HCT116 (cell line): ENCODE results near the gene PMEPA1. TPM values are rescaled to one million over a fixed set of nuclear protein-coding genes. Genes with fewer than 3 reads are reported as not detected.

Experiments used
- ATAC-seq: fragments of 200-7000 bp; cut with Tn5 transposase; 2 replicates; pipeline ENCODE4 v1.9.1; 2020; ENCODE audit warnings: mild to moderate bottlenecking, moderate library complexity
- BruUV-seq: library from RNA; stranded (reverse); fragments of 400-500 nt; replicated peaks from 2 replicates; lab custom pipeline; 2021; lab: Mats Ljungman, UMichigan
- CTCF ChIA-PET: fragments of 300-600 bp; sonication (Branson Sonifier 250); formaldehyde crosslinking; loops from one replicate; lab custom pipeline; 2021; ENCODE audit warnings: antibody characterized with exemption; lab: Charles Lee
- POLR2A ChIA-PET: fragments of 300-600, 350-600 bp; sonication (Branson Sonifier 250); formaldehyde crosslinking; loops from one replicate; lab custom pipeline; 2021; ENCODE audit warnings: antibody characterized with exemption; lab: Charles Lee
- RAD21 ChIA-PET, 2 experiments: fragments of 300-600 bp; sonication (Branson Sonifier 250); formaldehyde crosslinking; loops; one replicate each; lab custom pipeline; 2023; ENCODE audit warnings: low total read pairs in 2 of 2; ENCODE audit not compliant: uncharacterized antibody in 2 of 2, unreplicated experiment in 2 of 2, low non-redundant PET in 1 of 2; lab: Charles Lee
- DNase-seq: peaks from one replicate; pipeline ENCODE4 v3.0.0-alpha.2; 2010; ENCODE audit warnings: low read depth, low spot score
- H2AFZ ChIP-seq: fragments of 200-600 bp; shearing (Covaris generic), sonication (generic); 2 replicates; pipeline ENCODE4 v1.6.1; 2017; ENCODE audit warnings: low read depth, mixed run types, mixed read lengths, antibody characterized with exemption, low read length; ENCODE audit not compliant: poor library complexity, severe bottlenecking
- H3K27ac ChIP-seq: 2 replicates; pipeline ENCODE4 v1.5.1; 2012; ENCODE audit warnings: low read depth, low read length
- H3K27me3 ChIP-seq: fragments of 200-600 bp; sonication (generic); 2 replicates; pipeline ENCODE4 v1.6.1; 2016; ENCODE audit warnings: mixed run types, low read length, mixed read lengths; ENCODE audit not compliant: insufficient read depth
- H3K36me3 ChIP-seq, 2 experiments: fragments of 200-500 bp in 1 of 2; fragments of 200-600 bp in 1 of 2; sonication (Bioruptor generic) in 1 of 2; sonication (generic) in 1 of 2; 2 replicates each; pipeline versions ENCODE4 v1.5.1 to v1.6.1; 2014 to 2016; ENCODE audit warnings: low read length in 2 of 2, inconsistent platforms in 1 of 2, mixed read lengths in 1 of 2, mixed run types in 1 of 2; ENCODE audit not compliant: insufficient read depth in 2 of 2, control insufficient read depth in 1 of 2
- H3K4me1 ChIP-seq, 2 experiments: fragments of 200-600 bp in 1 of 2; sonication (generic) in 1 of 2; 2 replicates each; pipeline versions ENCODE4 v1.5.1 to v1.6.1; 2012 to 2017; ENCODE audit warnings: low read length in 2 of 2, inconsistent platforms in 1 of 2, mild to moderate bottlenecking in 1 of 2, mixed read lengths in 1 of 2, mixed run types in 1 of 2, moderate library complexity in 1 of 2; ENCODE audit not compliant: insufficient read depth in 2 of 2, control insufficient read depth in 1 of 2
- H3K4me2 ChIP-seq: fragments of 200-600 bp; sonication (generic); 2 replicates; pipeline ENCODE4 v1.6.1; 2017; ENCODE audit warnings: mixed run types, low read length, mixed read lengths
- H3K4me3 ChIP-seq, 2 experiments: fragments of 200-600 bp in 1 of 2; sonication (generic) in 1 of 2; replicated peaks in 1 of 2; 2 replicates each; pipeline ENCODE4 v1.5.1; 2011 to 2016; ENCODE audit warnings: low read length in 2 of 2, control low read depth in 1 of 2, low read depth in 1 of 2, mild to moderate bottlenecking in 1 of 2, mixed read lengths in 1 of 2, mixed run types in 1 of 2
- H3K79me2 ChIP-seq: fragments of 200-600 bp; sonication (generic); 2 replicates; pipeline ENCODE4 v1.6.1; 2017; ENCODE audit warnings: mild to moderate bottlenecking, mixed run types, low read length, moderate library complexity, mixed read lengths; ENCODE audit not compliant: insufficient read depth
- H3K9ac ChIP-seq: fragments of 200-600 bp; sonication (generic); 2 replicates; pipeline ENCODE4 v1.6.1; 2016; ENCODE audit warnings: low read length, mixed read lengths
- H3K9me2 ChIP-seq: fragments of 200-600 bp; sonication (generic), shearing (Covaris generic); 2 replicates; pipeline ENCODE4 v1.6.1; 2017; ENCODE audit warnings: mixed run types, mild to moderate bottlenecking, moderate library complexity; ENCODE audit not compliant: insufficient read depth
- H3K9me3 ChIP-seq, 2 experiments: fragments of 200-500 bp in 1 of 2; fragments of 200-600 bp in 1 of 2; sonication (Bioruptor generic) in 1 of 2; sonication (generic) in 1 of 2; 2 replicates each; pipeline ENCODE4 v1.6.1; 2014 to 2017; ENCODE audit warnings: low read length in 2 of 2, mixed read lengths in 2 of 2, inconsistent platforms in 1 of 2, low read depth in 1 of 2, mild to moderate bottlenecking in 1 of 2, mixed run types in 1 of 2, moderate library complexity in 1 of 2; ENCODE audit not compliant: control insufficient read depth in 1 of 2, insufficient read depth in 1 of 2
- H4K20me1 ChIP-seq: fragments of 200-600 bp; sonication (generic), shearing (Covaris generic); 2 replicates; pipeline ENCODE4 v1.6.1; 2017; ENCODE audit warnings: mixed run types, mild to moderate bottlenecking, moderate library complexity; ENCODE audit not compliant: insufficient read depth
- CEBPB ChIP-seq: IDR thresholded peaks from 2 replicates; pipeline ENCODE4 v1.6.1; 2012; ENCODE audit warnings: low read depth
- EGR1 ChIP-seq: IDR thresholded peaks from 2 replicates; pipeline ENCODE4 v1.6.1; 2012; ENCODE audit warnings: low read depth
- ELF1 ChIP-seq: IDR thresholded peaks from 2 replicates; pipeline ENCODE4 v1.6.1; 2012; ENCODE audit warnings: low read depth, borderline replicate concordance
- EZH2 ChIP-seq: fragments of 200-600 bp; sonication (generic); IDR thresholded peaks from 2 replicates; pipeline ENCODE4 v1.6.1; 2017; ENCODE audit warnings: antibody characterized with exemption, mixed run types
- EZH2phosphoT487 ChIP-seq: fragments of 200-600 bp; IDR thresholded peaks from 2 replicates; pipeline ENCODE4 v1.6.1; 2018; ENCODE audit warnings: antibody characterized with exemption, borderline replicate concordance
- FOSL1 ChIP-seq: IDR thresholded peaks from 2 replicates; pipeline ENCODE4 v1.6.1; 2012; ENCODE audit warnings: low read depth
- JUND ChIP-seq: IDR thresholded peaks from 2 replicates; pipeline ENCODE4 v1.6.1; 2012
- POLR2AphosphoS5 ChIP-seq: IDR thresholded peaks from 2 replicates; pipeline ENCODE4 v1.6.1; 2011; ENCODE audit warnings: mild to moderate bottlenecking, low read depth, low read length, moderate library complexity
- RAD21 ChIP-seq: IDR thresholded peaks from 2 replicates; pipeline ENCODE4 v1.6.1; 2012; ENCODE audit warnings: low read depth, mild to moderate bottlenecking
- SRF ChIP-seq: IDR thresholded peaks from 2 replicates; pipeline ENCODE4 v1.6.1; 2012; ENCODE audit warnings: low read depth
- TCF7L2 ChIP-seq: IDR thresholded peaks from 2 replicates; pipeline ENCODE4 v1.7.0; 2011; ENCODE audit warnings: borderline replicate concordance, inconsistent platforms; ENCODE audit not compliant: insufficient read depth, insufficient read length; ENCODE audit errors: extremely low read depth
- ZFX ChIP-seq: fragments of 450-650 bp; IDR thresholded peaks from 2 replicates; pipeline ENCODE4 v1.6.1; 2017
- ZNF274 ChIP-seq: fragments of 200-500 bp; sonication (Bioruptor generic); IDR thresholded peaks from 2 replicates; pipeline ENCODE4 v1.6.1; 2014; ENCODE audit warnings: mild to moderate bottlenecking, low read depth, low read length, inconsistent platforms
- intact Hi-C: fragments of 100-400 bp; cut with micrococcal nuclease; formaldehyde crosslinking; loops from 2 replicates; pipeline ENCODE4 v1.10.0; 2022
- total RNA-seq: library from RNA; stranded (reverse); gene quantifications from one replicate; pipeline ENCODE4 v1.2.1, GENCODE V29; 2021; ENCODE audit not compliant: unreplicated experiment
- TF ChIP-seq, protein P1 (sequence below), 3 experiments: fragments of 200-600 bp in 1 of 3; sonication (generic) in 1 of 3; IDR thresholded peaks in 2 of 3; conservative IDR thresholded peaks in 1 of 3; 2 replicates each; pipeline ENCODE4 v1.5.1; 2012 to 2017; ENCODE audit warnings: low read depth in 2 of 3, low read length in 2 of 3, antibody characterized with exemption in 1 of 3, borderline replicate concordance in 1 of 3, control low read depth in 1 of 3, mild to moderate bottlenecking in 1 of 3, mixed read lengths in 1 of 3, mixed run types in 1 of 3, moderate library complexity in 1 of 3; ENCODE audit not compliant: insufficient read depth in 1 of 3
- TF ChIP-seq, protein P2 (sequence below): IDR thresholded peaks from 2 replicates; pipeline ENCODE4 v1.6.1; 2011; ENCODE audit warnings: mild to moderate bottlenecking, low read length, moderate library complexity; ENCODE audit not compliant: insufficient replicate concordance; ENCODE audit errors: extremely low read depth
- TF ChIP-seq, protein P3 (sequence below): IDR thresholded peaks from 2 replicates; pipeline ENCODE4 v1.6.1; 2012; ENCODE audit warnings: low read depth
- TF ChIP-seq, protein P4 (sequence below): IDR thresholded peaks from 2 replicates; pipeline ENCODE4 v1.6.1; 2012
- TF ChIP-seq, protein P5 (sequence below): IDR thresholded peaks from 2 replicates; pipeline ENCODE4 v1.6.1; 2012

Gene PMEPA1
- total RNA-seq, 1 experiment from 2014 or later, result 0.64 TPM

DNA sequence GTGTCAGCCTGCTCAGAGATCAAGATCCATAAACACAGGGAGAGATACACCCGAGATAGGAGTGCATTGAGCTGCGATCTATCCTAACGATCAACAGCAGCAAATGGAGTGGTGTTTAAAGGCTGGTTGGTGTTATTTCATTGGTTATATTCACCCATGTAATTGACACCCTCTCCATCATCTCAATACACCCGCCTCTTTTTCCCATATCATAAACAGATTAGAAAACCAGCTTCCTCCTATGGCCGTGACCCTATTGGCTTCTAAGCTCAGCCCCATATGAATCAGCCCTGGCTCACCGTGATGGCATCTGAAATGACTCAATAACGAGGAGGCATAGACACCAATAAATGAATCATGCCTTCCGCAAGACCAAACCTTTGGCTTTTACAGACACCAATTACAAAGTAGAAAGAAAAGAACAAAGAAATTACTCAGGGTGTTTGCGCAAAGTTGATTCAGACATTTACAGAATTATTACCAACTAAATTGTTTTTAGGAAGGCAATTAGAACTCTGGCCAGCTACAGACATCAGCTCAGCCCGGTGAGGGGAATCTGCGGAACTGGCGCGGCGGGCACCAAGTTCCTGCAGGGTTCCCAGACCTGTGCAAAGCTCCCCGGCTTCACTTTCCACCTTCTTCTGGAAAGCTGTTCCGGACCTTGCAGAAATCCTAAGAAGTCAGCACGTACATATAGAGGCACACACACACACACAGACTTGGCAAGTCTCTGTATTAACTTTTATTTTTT is 11.5 kb downstream of the PMEPA1 start:
- BruUV-seq, result no TSS peak
- RAD21 ChIA-PET, result no interaction called here
- H3K9me2 ChIP-seq, result no peaks in the 10 kb centered on the region
- peaks cover 7% of the 10 kb centered on the region; the same call in 1 of the 2 replicates for H4K20me1 ChIP-seq
- peaks cover 92% of the 10 kb centered on the region for H3K27me3 ChIP-seq
- H3K36me3 ChIP-seq, result no peaks in the 10 kb centered on the region
- DNase-seq (peak; percentile 94), ATAC-seq (peak; percentile 84)
- CTCF ChIA-PET, result interaction anchor here (0.6 to 1.8 kb wide), 4 partner anchors 11 to 825 kb away, joined by 3 to 5 read pairs (median 4); partner anchors contain the start of gene PMEPA1
- H3K79me2 ChIP-seq, result no peaks in the 10 kb centered on the region
- H3K27ac ChIP-seq, result peak overlapping the region; percentile 36; the same call in 1 of the 2 replicates
- peaks cover 35 to 51% of the 10 kb centered on the region in 2 experiments for H3K4me1 ChIP-seq
- POLR2A ChIA-PET, result interaction anchor here (1.0 to 1.2 kb wide), 2 partner anchors 10 to 12 kb away, joined by 3 to 4 read pairs; no protein-coding TSS in a partner anchor
- no peak overlapping the region for H3K9ac ChIP-seq
- no peak overlapping the region for H2AFZ ChIP-seq
- no peaks in the 10 kb centered on the region for H3K9me3 ChIP-seq
- intact Hi-C loops, result no loop called here
- H3K4me2 ChIP-seq, result peak overlapping the region; percentile 60
- no peak overlapping the region for H3K4me3 ChIP-seq
- TF ChIP-seq, protein P1, sequence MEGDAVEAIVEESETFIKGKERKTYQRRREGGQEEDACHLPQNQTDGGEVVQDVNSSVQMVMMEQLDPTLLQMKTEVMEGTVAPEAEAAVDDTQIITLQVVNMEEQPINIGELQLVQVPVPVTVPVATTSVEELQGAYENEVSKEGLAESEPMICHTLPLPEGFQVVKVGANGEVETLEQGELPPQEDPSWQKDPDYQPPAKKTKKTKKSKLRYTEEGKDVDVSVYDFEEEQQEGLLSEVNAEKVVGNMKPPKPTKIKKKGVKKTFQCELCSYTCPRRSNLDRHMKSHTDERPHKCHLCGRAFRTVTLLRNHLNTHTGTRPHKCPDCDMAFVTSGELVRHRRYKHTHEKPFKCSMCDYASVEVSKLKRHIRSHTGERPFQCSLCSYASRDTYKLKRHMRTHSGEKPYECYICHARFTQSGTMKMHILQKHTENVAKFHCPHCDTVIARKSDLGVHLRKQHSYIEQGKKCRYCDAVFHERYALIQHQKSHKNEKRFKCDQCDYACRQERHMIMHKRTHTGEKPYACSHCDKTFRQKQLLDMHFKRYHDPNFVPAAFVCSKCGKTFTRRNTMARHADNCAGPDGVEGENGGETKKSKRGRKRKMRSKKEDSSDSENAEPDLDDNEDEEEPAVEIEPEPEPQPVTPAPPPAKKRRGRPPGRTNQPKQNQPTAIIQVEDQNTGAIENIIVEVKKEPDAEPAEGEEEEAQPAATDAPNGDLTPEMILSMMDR (IDR thresholded peaks at IDR 0.05 in 2 of 3, conservative IDR thresholded peaks at IDR 0.05 in 1 of 3; ENCODE audit: borderline replicate concordance in 1 of 3, insufficient read depth in 1 of 3, low read depth in 2 of 3, low read length in 2 of 3), result no peak
- TF ChIP-seq EZH2phosphoT487 (no peak), ELF1 (no peak), FOSL1 (peak; percentile 100), RAD21 (peak; percentile 25; the same call in 1 of the 2 replicates), POLR2AphosphoS5 (peak; percentile 56), EGR1 (no peak; the same call in 1 of the 2 replicates), CEBPB (peak; percentile 98), ZFX (no peak), SRF (peak; percentile 91), TCF7L2 (peak; percentile 82), ZNF274 (no peak), JUND (peak; percentile 98), EZH2 (no peak)
- TF ChIP-seq, protein P2, sequence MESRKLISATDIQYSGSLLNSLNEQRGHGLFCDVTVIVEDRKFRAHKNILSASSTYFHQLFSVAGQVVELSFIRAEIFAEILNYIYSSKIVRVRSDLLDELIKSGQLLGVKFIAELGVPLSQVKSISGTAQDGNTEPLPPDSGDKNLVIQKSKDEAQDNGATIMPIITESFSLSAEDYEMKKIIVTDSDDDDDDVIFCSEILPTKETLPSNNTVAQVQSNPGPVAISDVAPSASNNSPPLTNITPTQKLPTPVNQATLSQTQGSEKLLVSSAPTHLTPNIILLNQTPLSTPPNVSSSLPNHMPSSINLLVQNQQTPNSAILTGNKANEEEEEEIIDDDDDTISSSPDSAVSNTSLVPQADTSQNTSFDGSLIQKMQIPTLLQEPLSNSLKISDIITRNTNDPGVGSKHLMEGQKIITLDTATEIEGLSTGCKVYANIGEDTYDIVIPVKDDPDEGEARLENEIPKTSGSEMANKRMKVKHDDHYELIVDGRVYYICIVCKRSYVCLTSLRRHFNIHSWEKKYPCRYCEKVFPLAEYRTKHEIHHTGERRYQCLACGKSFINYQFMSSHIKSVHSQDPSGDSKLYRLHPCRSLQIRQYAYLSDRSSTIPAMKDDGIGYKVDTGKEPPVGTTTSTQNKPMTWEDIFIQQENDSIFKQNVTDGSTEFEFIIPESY, result peak; percentile 28
- TF ChIP-seq, protein P3, sequence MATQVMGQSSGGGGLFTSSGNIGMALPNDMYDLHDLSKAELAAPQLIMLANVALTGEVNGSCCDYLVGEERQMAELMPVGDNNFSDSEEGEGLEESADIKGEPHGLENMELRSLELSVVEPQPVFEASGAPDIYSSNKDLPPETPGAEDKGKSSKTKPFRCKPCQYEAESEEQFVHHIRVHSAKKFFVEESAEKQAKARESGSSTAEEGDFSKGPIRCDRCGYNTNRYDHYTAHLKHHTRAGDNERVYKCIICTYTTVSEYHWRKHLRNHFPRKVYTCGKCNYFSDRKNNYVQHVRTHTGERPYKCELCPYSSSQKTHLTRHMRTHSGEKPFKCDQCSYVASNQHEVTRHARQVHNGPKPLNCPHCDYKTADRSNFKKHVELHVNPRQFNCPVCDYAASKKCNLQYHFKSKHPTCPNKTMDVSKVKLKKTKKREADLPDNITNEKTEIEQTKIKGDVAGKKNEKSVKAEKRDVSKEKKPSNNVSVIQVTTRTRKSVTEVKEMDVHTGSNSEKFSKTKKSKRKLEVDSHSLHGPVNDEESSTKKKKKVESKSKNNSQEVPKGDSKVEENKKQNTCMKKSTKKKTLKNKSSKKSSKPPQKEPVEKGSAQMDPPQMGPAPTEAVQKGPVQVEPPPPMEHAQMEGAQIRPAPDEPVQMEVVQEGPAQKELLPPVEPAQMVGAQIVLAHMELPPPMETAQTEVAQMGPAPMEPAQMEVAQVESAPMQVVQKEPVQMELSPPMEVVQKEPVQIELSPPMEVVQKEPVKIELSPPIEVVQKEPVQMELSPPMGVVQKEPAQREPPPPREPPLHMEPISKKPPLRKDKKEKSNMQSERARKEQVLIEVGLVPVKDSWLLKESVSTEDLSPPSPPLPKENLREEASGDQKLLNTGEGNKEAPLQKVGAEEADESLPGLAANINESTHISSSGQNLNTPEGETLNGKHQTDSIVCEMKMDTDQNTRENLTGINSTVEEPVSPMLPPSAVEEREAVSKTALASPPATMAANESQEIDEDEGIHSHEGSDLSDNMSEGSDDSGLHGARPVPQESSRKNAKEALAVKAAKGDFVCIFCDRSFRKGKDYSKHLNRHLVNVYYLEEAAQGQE, result no peak
- TF ChIP-seq, protein P4, sequence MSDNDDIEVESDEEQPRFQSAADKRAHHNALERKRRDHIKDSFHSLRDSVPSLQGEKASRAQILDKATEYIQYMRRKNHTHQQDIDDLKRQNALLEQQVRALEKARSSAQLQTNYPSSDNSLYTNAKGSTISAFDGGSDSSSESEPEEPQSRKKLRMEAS, result peak; percentile 69
- TF ChIP-seq, protein P5, sequence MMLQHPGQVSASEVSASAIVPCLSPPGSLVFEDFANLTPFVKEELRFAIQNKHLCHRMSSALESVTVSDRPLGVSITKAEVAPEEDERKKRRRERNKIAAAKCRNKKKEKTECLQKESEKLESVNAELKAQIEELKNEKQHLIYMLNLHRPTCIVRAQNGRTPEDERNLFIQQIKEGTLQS, result no peak; the same call in 1 of the 2 replicates
